Body of pancreas (tissue), 4 donors: ENCODE data around the gene PIK3AP1. TPM values are rescaled to one million over a fixed set of nuclear protein-coding genes. Genes with fewer than 3 reads are reported as not detected.

ENCODE experiments used
- ATAC-seq: fragments of 150-250 bp; one replicate; pipeline ENCODE4 v1.9.1; 2016
- DNase-seq, 4 donors: peaks; one replicate each; pipeline ENCODE4 v3.0.0-alpha.2; 2019
- H3K27ac ChIP-seq, 4 donors: fragments of 200-600 bp; sonication (generic); 1 replicate in 3 of 4; 2 replicates in 1 of 4; pipeline versions ENCODE4 v1.5.1 to v1.6.1; 2016 to 2019; ENCODE audit warnings: mild to moderate bottlenecking in 1 of 4, mixed read lengths in 1 of 4, moderate library complexity in 1 of 4
- H3K27me3 ChIP-seq, 2 donors: fragments of 200-600 bp; sonication (generic); one replicate each; pipeline ENCODE4 v1.6.0; 2016; ENCODE audit warnings: mild to moderate bottlenecking in 1 of 2
- H3K36me3 ChIP-seq, 2 donors: fragments of 200-600 bp; sonication (generic); replicated peaks in 1 of 2; 2 replicates each; pipeline ENCODE4 v1.5.1; 2016; ENCODE audit warnings: low read depth in 2 of 2; ENCODE audit not compliant: insufficient read depth in 1 of 2
- H3K4me1 ChIP-seq: fragments of 200-600 bp; sonication (generic); one replicate; pipeline ENCODE4 v1.6.0; 2016
- H3K4me3 ChIP-seq, 2 donors: fragments of 200-600 bp; sonication (generic); 1 replicate in 1 of 2; 2 replicates in 1 of 2; pipeline ENCODE4 v1.5.1; 2016 to 2019
- H3K9me3 ChIP-seq, 3 donors: fragments of 200-600 bp; sonication (generic); 1 replicate in 2 of 3; 2 replicates in 1 of 3; pipeline ENCODE4 v1.5.1; 2016
- POLR2A ChIP-seq, 3 donors: fragments of 450-650 bp; IDR thresholded peaks; one replicate each; pipeline ENCODE4 v1.6.1; 2016; ENCODE audit warnings: antibody characterized with exemption in 3 of 3, mild to moderate bottlenecking in 2 of 3
- whole genome bisulfite sequencing, 2 donors: methylation state at CpG; one replicate each; pipeline ENCODE4 v1.1.5; 2017; 5-methylcytosine and 5-hydroxymethylcytosine counted together
- intact Hi-C: fragments of 100-400 bp; cut with DNase I; formaldehyde crosslinking; loops from one replicate; pipeline ENCODE4 v1.15.1; 2023
- total RNA-seq, 2 donors: library from RNA; depleted of rRNA; stranded (reverse); fragments of >200 nt; gene quantifications; one replicate each; pipeline ENCODE4 v1.1.0, GENCODE V29; 2016
- TF ChIP-seq, protein P1 (sequence below), 7 experiments: fragments of 450-650 bp in 4 of 7; fragments of 200-600 bp in 3 of 7; sonication (generic) in 3 of 7; IDR thresholded peaks; one replicate each; pipeline ENCODE4 v1.5.1; 2016 to 2019; ENCODE audit warnings: antibody characterized with exemption in 7 of 7

Gene PIK3AP1
- total RNA-seq, 2 donors from 2014 or later = 28.0 to 37.2 TPM

DNA sequence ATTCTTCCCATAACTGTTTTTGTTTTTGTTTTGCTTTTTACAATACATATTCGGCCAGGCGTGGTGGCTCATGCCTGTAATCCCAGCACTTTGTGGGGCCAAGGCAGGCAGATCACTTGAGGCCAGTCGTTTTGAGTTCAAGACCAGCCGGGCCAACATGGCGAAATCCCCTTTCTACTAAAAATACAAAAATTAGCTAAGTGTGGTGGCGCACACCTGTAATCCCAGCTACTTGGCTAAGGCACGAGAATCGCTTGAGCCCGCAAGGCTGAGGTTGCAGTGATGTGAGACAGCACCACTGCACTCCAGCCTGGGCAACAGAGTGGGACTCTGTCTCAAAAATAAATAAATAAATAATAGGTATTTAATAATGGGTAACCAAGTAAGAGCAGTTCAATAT, 135.8 kb downstream of the PIK3AP1 start:
- no peaks in the 10 kb centered on the region for H3K27me3 ChIP-seq
- H3K4me3 ChIP-seq = no peak overlapping the region
- H3K4me1 ChIP-seq = peaks cover 69% of the 10 kb centered on the region
- no peak for ATAC-seq
- H3K27ac ChIP-seq = no peak overlapping the region
- no peaks in the 10 kb centered on the region for H3K36me3 ChIP-seq
- no peak for TF ChIP-seq POLR2A (IDR thresholded peaks at IDR 0.05)
- TF ChIP-seq, protein P1, sequence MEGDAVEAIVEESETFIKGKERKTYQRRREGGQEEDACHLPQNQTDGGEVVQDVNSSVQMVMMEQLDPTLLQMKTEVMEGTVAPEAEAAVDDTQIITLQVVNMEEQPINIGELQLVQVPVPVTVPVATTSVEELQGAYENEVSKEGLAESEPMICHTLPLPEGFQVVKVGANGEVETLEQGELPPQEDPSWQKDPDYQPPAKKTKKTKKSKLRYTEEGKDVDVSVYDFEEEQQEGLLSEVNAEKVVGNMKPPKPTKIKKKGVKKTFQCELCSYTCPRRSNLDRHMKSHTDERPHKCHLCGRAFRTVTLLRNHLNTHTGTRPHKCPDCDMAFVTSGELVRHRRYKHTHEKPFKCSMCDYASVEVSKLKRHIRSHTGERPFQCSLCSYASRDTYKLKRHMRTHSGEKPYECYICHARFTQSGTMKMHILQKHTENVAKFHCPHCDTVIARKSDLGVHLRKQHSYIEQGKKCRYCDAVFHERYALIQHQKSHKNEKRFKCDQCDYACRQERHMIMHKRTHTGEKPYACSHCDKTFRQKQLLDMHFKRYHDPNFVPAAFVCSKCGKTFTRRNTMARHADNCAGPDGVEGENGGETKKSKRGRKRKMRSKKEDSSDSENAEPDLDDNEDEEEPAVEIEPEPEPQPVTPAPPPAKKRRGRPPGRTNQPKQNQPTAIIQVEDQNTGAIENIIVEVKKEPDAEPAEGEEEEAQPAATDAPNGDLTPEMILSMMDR (IDR thresholded peaks at IDR 0.05) = no peak
- WGBS, 2 donors = 78 to 82% methylated on average over 9 of the region's 9 CpGs
- H3K9me3 ChIP-seq = no peaks in the 10 kb centered on the region
- intact Hi-C loops = no loop called here
- peak in 1 of 4 donors; percentile 18 for DNase-seq

DNA sequence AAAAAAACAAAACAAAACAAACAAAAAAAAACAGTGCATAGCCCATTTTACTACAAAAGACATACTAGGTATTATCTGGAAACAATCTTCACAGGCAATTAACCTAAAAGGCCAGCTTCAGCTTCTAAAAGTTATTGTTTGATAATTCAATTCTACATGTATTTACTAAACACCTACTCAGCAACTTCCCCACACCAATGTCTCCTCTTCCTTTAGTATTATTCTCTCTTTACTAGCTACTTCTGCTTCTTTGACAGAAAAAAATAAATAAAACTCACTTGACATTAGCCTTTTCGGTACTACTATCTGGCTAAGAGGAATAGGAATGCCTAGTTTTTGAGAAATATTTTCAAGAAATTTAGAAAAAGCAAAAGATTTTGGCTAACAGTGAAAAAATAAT, 136.3 kb downstream of the PIK3AP1 start:
- intact Hi-C loops = no loop called here
- no peak overlapping the region for H3K4me3 ChIP-seq
- 65 to 76% methylated on average over 1 of the region's 1 CpG for WGBS, 2 donors

DNA sequence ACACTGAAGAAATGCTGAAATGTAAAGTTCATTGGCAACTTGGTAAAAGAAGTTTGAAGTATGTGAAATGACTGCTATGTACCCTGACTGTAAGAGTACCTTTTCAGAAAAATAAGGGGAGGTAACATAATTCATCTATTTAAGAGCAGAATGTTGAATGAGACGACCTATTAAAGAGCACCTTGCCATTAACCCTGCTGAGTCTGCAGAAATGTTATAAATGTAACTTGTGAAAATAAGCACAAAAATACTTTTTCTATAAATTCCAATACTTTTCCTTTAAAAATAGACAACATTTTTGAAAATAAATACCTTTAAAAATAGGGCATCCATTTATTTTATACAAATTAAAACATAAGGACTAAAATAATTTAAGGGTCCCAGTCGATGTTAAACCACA, 141.2 kb downstream of the PIK3AP1 start:
- H3K27me3 ChIP-seq = no peaks in the 10 kb centered on the region
- H3K27ac ChIP-seq = peak overlapping the region in 3 of 4 donors; percentile 47 to 72 (median 67)
- no peak for TF ChIP-seq POLR2A (IDR thresholded peaks at IDR 0.05)
- TF ChIP-seq, protein P1 (IDR thresholded peaks at IDR 0.05) = no peak
- peaks cover 0 to 2% of the 10 kb centered on the region in 2 donors for H3K36me3 ChIP-seq
- no peak overlapping the region for H3K4me3 ChIP-seq
- ATAC-seq = no peak
- peaks cover 77% of the 10 kb centered on the region for H3K4me1 ChIP-seq
- intact Hi-C loops = no loop called here
- no peaks in the 10 kb centered on the region for H3K9me3 ChIP-seq
- no peak for DNase-seq
- 59 to 64% methylated on average over 2 of the region's 2 CpGs for WGBS, 2 donors

More for the DNA sequence above, 136.3 kb downstream of the PIK3AP1 start:
- H3K27ac ChIP-seq = no peak overlapping the region
- H3K36me3 ChIP-seq = no peaks in the 10 kb centered on the region
- no peak for TF ChIP-seq POLR2A (IDR thresholded peaks at IDR 0.05)
- TF ChIP-seq, protein P1 (IDR thresholded peaks at IDR 0.05) = no peak
- H3K27me3 ChIP-seq = no peaks in the 10 kb centered on the region
- no peaks in the 10 kb centered on the region for H3K9me3 ChIP-seq
- no peak for DNase-seq
- no peak for ATAC-seq
- H3K4me1 ChIP-seq = peaks cover 71% of the 10 kb centered on the region

DNA sequence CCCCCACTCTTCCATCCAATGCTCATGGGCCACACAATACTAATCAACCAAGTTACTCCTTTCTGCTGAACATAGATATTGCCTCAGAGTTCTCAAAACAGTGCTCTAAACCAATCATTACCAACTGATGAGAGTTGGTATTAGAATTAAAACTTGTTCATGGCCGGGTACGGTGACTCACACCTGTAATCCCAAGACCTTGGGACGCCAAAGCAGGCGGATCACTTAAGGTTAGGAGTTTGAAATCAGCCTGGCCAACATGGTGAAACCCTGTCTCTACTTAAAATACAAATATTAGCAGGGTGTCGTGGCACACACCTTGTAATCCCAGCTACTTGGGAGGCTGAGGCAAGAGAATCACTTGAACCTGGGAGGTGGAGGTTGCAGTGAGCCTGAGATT, 141.7 kb downstream of the PIK3AP1 start:
- intact Hi-C loops = no loop called here
- Histone ChIP-seq H3K27me3 (no peaks in the 10 kb centered on the region), H3K4me3 (no peak overlapping the region), H3K27ac (peak overlapping the region in 3 of 4 donors; percentile 47 to 72 (median 67)), H3K9me3 (no peaks in the 10 kb centered on the region), H3K4me1 (peaks cover 74% of the 10 kb centered on the region), H3K36me3 (peaks cover 0 to 2% of the 10 kb centered on the region in 2 donors)
- DNase-seq = peak; percentile 29 to 48 (median 37)
- 34 to 47% methylated on average over 3 to 5 of the region's 5 CpGs for WGBS, 2 donors
- no peak for TF ChIP-seq POLR2A (IDR thresholded peaks at IDR 0.05)
- TF ChIP-seq, protein P1 (IDR thresholded peaks at IDR 0.05) = no peak
- peak; percentile 45 for ATAC-seq

DNA sequence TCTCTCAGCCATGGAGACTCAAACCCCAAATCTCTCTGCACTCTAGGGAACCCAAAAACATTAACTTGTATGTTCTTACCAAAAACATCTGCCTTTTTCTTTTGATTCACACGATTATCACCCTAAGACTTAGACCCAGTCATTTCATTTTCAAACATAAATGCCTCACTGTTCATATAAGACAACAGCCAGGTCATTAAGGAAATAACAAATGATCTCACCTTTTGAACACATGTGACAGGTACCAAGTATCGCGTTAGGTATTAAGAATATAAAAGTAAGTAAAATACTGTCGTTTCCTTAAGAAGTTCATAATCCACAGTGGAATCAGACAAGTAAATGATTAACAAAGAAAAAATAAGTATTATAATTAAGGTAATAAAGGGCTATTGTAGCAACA, 142.3 kb downstream of the PIK3AP1 start:
- peak; percentile 65 for ATAC-seq
- peaks cover 74% of the 10 kb centered on the region for H3K4me1 ChIP-seq
- H3K27ac ChIP-seq = peak overlapping the region in 3 of 4 donors; percentile 47 to 72 (median 67)
- no peaks in the 10 kb centered on the region for H3K9me3 ChIP-seq
- DNase-seq = no peak
- no peaks in the 10 kb centered on the region for H3K27me3 ChIP-seq
- intact Hi-C loops = no loop called here
- peaks cover 0 to 2% of the 10 kb centered on the region in 2 donors for H3K36me3 ChIP-seq
- H3K4me3 ChIP-seq = no peak overlapping the region
- WGBS, 2 donors = 24 to 30% methylated on average over 4 of the region's 4 CpGs
- TF ChIP-seq, protein P1 (IDR thresholded peaks at IDR 0.05) = no peak
- no peak for TF ChIP-seq POLR2A (IDR thresholded peaks at IDR 0.05)
